ENCODE measurements around the gene CLPSL1. TPM values are rescaled to one million over a fixed set of nuclear protein-coding genes. Genes with fewer than 3 reads are reported as not detected.

Gene CLPSL1
- total and polyA plus RNA-seq, 2 of the 8 experiments (the other 6 are each of a cell fraction or from before 2014, with no cell fraction given), result not detected

GRCh38 chr6:35750557-35750956, 30.3 kb upstream of the CLPSL1 start (continued):
- TF ChIP-seq CHD7 (IDR thresholded peaks at IDR 0.05; ENCODE audit: insufficient replicate concordance, low read length) (no peak), RAD21 (IDR thresholded peaks at IDR 0.05 in 1 of 2, conservative IDR thresholded peaks at IDR 0.05 in 1 of 2; ENCODE audit: low read depth in 2 of 2, low read length in 2 of 2) (no peak), MAFK (IDR thresholded peaks at IDR 0.05; ENCODE audit: low read depth, low read length) (no peak), PHF8 (conservative IDR thresholded peaks at IDR 0.05; ENCODE audit: low read depth, low read length) (no peak)
